ENCODE data around the gene KAZN.

The KAZN gene

DNA sequence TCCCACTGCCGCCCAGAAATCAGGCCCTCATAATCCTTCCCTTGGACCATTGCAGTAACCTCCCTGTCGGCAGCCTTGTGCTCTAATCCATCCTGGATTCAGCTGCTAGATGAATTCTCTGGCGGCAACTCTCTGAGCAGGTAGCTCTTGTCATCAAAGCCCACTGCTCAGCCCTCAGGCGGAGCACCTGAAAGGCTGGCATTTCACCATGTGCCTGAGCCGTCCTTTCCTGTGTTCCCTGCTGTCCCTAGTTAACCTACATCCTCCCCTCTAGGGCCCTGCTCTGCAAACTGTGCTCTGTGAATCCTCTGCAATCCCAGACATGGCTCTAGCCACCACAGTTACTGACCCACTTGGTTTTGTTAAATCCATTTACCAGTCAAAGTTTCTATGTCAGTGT is 118.0 kb downstream of the KAZN start:
- no peak overlapping the region for H3K4me3 ChIP-seq (ENCODE audit: low read depth, low read length)
- TF ChIP-seq, protein P1, sequence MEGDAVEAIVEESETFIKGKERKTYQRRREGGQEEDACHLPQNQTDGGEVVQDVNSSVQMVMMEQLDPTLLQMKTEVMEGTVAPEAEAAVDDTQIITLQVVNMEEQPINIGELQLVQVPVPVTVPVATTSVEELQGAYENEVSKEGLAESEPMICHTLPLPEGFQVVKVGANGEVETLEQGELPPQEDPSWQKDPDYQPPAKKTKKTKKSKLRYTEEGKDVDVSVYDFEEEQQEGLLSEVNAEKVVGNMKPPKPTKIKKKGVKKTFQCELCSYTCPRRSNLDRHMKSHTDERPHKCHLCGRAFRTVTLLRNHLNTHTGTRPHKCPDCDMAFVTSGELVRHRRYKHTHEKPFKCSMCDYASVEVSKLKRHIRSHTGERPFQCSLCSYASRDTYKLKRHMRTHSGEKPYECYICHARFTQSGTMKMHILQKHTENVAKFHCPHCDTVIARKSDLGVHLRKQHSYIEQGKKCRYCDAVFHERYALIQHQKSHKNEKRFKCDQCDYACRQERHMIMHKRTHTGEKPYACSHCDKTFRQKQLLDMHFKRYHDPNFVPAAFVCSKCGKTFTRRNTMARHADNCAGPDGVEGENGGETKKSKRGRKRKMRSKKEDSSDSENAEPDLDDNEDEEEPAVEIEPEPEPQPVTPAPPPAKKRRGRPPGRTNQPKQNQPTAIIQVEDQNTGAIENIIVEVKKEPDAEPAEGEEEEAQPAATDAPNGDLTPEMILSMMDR (IDR thresholded peaks at IDR 0.05; ENCODE audit: low read depth, low read length), result no peak

- TF ChIP-seq, protein P1 (IDR thresholded peaks at IDR 0.05; ENCODE audit: low read depth, low read length), result no peak
- H3K4me3 ChIP-seq (ENCODE audit: low read depth, low read length), result no peak overlapping the region
Observed at GRCh38 chr1:14718476-14718875, 120.0 kb downstream of the KAZN start.

- H3K4me3 ChIP-seq (ENCODE audit: low read depth, low read length), result no peak overlapping the region
- TF ChIP-seq, protein P1 (IDR thresholded peaks at IDR 0.05; ENCODE audit: low read depth, low read length), result no peak
Observed at GRCh38 chr1:14723401-14723800, 124.9 kb downstream of the KAZN start.

- TF ChIP-seq, protein P1 (IDR thresholded peaks at IDR 0.05; ENCODE audit: low read depth, low read length), result no peak
- no peak overlapping the region for H3K4me3 ChIP-seq (ENCODE audit: low read depth, low read length)
Observed at GRCh38 chr1:14724246-14724645, 125.8 kb downstream of the KAZN start.

- H3K4me3 ChIP-seq (ENCODE audit: low read depth, low read length), result no peak overlapping the region
- TF ChIP-seq, protein P1 (IDR thresholded peaks at IDR 0.05; ENCODE audit: low read depth, low read length), result no peak
Observed at GRCh38 chr1:14724678-14725077, 126.2 kb downstream of the KAZN start.

GRCh38 chr1:14725238-14725637 is 126.8 kb downstream of the KAZN start:
- no peak overlapping the region for H3K4me3 ChIP-seq (ENCODE audit: low read depth, low read length)
- TF ChIP-seq, protein P1 (IDR thresholded peaks at IDR 0.05; ENCODE audit: low read depth, low read length), result no peak

GRCh38 chr1:14725695-14726094 is 127.2 kb downstream of the KAZN start:
- TF ChIP-seq, protein P1 (IDR thresholded peaks at IDR 0.05; ENCODE audit: low read depth, low read length), result no peak
- H3K4me3 ChIP-seq (ENCODE audit: low read depth, low read length), result no peak overlapping the region
